HG03575 (cell line): ENCODE data around the gene QSOX1.

Source experiments
- ATAC-seq: cut with Tn5 transposase; IDR thresholded peaks from one replicate; pipeline ENCODE4 v1.9.1; 2021; ENCODE audit not compliant: unreplicated experiment, insufficient number of reproducible peaks, low FRiP score; ENCODE audit errors: extremely low read depth

The QSOX1 gene

DNA sequence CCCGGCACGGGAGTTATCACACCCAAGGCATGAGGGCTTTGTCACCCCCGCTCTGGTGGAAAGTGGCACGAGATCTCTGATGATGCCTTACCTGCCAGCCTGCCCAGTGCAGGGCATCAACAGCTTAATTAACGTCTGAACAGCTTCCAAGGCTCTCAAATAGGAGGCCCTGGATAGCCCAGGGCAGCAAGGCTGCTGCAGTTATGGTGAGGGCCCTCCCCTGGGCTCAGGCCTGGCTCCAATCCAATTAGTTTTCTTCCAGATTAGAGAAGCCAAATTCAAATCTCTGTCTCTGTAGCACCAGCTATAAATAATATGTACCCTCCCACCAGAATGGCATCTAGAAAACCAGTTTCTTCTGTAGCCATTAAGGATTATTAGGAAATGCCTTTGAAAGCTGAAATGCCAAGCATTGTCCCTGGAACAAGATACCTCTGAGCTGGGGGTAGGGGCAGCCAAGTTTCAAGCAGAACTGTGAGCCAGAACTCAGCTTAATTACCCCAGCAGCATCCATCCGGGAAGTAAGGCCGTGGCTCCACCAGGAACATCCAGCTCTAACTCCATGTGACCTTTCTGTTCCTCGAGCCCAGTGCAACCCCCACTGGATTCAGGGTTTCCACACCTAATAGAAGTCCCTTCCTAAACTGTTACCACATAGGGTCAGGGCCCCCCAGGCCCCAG lies 12.5 kb downstream of the QSOX1 start:
- no peak for ATAC-seq

DNA sequence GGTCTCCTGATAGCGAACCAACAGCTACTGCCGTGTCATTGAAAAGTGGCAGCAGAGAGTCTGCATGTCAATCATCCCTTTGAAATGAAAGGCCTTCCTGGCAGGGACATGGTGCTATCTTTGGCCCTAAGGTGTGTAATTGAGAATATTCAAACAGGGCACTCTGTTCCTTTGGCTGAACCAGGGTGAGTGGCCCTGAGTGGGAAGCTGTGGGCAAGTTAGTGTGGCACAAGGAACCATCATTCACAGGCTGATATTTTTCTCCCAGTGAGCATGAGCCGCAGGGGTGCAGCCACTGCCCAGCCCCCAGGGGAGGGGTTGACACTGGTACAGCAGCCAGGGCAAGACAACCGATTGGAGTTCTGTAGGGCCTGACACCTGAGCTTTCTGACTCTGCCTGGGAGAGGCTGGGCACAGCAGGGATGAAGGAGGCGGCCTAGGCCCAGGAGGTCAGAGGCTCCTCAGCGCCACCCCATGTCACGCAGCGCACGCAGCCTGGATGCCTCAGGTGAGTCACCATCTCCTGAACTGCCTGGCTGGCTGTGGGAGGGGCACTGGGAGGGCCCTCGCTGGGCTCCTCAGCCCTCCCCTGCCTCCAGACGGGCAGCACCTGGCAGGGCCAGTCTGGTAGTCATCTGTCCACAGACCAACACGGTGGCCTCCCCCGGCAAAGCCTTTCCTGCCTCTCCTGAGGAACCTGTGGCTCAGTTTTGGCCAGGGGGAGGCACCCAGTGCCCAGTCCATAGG lies 13.2 kb downstream of the QSOX1 start:
- ATAC-seq, result no peak

DNA sequence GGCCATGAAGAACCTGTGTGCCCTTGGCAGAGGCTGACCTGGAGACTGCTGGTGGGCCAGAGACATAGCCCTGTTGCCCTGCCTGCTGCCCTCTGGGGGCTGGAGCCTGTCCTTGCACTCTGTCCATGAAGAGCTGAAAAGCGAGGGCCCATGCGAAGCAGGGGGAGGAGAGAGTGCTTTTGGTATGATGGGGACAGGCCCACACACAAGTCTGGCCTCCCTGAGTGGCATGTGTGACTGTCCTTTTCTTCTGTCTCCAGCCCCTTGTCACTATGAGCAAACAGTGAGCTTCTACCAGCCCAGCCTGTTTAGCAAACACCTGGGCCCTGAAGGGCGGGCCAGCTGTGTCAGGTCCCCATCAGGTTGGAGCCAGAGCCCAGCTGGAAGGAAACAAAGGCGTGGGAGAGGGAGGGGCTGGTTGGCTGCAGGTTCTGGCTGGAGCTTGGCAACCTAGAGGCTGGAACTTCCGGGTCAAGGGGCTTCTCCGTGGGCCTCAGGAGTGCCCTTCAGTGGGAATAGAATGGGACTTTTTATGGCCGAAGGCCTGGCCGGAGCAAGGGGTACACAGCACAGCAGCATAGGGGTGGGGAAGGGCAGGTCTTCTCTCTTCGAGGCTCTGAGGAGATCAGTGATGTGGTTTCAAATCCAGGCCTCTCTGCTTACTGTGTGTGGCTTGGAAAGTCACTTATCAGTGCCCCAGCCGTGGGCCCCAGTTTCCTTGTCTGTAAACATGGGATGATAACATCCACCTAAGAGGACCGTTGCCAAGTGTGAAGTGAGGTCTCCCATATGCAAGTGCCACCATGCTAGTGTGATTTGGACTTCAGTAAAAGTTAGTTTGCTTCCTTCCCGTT lies 14.3 kb downstream of the QSOX1 start:
- no peak for ATAC-seq

DNA sequence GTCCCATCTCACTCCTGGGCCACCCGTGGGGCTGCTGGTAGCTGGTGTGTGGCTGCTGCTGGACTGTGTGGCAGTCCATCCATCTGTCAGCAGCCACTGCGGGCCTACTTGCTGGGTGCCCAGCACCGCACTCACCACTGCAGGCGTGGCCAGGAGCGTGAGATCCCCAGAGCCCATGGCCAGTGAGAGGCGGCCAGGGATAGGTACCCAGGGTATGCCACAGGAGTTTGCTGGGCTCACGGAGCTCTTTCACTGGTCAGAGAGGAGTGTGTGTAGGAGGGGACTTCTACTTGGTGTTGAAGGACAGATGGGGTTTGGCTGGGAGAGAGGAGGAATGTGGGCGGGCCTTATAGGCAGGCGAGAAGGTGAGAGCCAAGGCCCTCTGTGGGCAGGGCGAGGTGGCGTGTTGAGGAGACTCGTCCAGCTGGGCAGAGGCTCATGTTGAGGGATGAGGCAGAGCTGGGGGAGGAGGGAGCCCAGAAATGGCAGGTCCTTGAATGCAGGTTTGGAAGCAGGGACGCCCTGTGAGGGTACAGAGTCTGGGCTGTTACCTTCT lies 15.0 kb downstream of the QSOX1 start:
- ATAC-seq, result no peak

DNA sequence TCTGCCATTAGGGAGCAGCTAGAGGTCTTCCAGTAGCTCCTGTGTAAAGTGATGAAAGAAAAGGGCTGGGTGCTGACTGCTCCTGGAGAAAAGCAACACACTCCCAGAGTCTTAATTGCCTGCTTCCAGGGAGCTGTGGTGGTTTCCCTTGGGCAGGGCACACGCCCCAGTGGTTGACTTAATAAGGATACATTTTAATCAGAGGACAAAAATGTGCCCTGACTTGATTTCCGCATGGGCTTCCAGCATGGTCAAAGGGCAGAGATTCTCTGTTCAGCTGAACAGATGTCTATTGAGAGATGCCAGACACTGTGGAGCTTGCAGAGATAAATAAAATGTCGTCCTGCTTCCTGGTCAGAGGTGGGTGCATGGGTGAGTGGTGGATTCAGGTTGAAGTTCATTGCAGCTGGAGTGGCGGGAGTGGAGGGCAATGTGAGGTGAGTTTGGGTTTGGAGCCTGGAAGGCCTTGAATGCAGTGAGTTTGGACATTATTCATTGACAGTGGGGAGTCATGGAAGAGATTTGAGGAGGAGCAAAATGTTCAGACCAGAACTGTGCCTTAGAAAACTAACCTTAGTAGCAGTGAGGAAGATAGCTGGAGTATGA lies 16.0 kb downstream of the QSOX1 start:
- ATAC-seq, result no peak

DNA sequence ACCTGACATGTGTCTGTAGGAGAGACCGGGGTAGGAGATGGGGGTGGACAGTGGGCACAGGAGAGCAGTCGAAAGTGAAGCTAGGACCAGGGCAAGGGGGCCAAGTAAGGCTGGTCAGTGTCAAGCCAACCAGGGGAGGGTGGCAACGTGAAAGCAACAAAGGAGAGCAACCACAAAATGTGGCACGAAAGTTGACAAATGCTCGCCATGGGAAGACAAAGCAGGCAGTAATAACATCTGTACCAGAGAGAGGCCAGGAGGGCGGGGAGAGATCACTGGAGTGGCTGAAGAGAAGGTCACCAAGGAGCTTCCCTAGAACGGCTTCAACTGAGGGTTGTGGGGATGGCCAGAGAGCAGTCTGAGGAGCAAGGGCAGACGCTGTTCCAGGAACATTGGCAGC lies 17.0 kb downstream of the QSOX1 start:
- no peak for ATAC-seq

DNA sequence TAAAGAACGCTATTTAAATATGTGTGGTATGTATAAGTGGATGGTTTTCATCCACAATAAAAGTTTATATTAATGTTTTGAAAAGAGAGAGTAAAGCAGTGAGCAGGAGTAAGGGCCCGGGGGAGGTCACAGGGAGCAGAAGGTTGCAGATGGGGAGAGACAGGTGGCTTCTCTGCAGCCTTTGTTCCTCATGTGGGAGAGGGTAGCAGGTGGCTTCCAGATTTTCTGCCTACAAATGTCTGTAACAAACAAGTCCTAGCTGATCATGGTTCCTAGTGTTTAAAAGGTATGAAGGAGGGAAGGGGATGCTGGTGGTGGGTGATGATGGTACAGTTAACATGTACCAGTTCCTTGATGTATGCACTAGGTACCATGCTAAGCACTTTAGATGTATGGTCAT lies 18.8 kb downstream of the QSOX1 start:
- ATAC-seq, result no peak

DNA sequence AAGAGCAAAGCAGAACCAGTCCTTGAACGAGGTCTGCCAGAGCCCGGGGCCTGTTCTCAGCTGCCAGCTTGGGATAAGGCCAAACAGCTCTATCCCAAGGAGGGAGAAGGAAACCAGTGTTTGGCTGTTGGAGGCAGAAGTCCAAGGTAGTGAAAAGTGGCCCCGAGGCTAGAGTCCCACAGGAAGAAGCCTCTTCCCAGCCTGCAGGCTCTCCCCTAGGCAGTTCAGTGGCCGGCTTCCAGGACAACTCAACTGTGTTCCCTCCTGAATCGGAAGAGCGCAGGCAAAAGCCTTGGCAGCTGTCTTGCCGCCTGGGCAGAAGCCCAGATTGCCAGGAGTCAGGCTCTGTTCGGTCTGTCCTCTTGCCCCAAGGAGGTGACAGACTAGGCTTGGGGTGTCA lies 19.3 kb downstream of the QSOX1 start:
- ATAC-seq, result no peak

DNA sequence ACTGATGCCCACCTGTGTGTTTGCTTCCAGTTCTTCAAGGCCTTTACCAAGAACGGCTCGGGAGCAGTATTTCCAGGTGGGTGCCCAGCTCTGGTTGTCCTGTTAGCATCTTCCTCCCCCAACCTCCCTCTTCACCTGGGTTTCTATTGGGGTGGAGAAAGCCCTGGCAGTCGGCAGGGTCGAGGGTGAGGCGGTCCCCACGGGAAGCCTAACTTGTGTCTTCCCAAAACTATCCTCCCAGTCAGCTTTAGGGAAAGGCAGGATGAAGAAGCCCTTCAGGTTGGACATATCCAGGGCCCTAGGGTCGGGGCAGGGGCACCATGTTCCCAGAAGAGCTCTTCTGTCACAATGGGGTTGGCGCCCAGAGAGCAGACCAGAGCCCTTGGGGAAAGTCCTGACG lies 20.6 kb downstream of the QSOX1 start:
- no peak for ATAC-seq

DNA sequence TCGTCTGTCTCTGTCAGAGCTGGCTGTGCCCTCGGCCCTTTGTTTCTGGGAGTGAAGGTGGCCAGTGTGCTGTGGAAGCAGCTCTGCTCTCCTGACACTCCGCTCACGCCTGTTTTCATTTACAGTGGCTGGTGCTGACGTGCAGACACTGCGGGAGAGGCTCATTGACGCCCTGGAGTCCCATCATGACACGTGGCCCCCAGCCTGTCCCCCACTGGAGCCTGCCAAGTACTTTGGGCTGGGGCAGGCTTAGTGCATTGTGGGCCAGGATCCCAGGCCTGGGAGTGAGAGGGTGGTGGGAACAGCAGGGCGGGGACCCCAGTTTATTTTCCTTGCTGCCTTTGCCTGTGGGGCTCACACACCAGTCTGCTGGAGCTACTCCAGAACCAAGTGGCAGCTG lies 21.1 kb downstream of the QSOX1 start:
- ATAC-seq, result no peak

DNA sequence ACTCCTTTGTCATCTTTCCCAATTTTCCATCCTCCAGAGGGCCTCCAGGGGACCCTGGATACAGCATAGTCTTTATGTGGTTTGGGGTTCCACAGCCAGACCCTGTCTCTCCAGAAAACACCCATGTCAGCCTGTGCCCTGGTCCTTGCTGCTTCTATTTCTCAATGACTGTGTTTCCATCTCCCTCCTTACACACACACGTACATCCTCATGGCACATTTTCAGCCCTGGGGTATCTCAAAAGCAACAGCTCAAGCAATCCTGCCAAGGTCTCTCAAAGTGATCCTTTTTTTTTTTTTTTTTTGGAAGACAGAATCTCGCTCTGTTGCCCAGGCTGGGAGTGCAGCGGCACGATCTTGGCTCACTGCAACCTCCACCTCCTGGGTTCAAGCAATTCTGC lies 22.3 kb downstream of the QSOX1 start:
- ATAC-seq, result no peak

DNA sequence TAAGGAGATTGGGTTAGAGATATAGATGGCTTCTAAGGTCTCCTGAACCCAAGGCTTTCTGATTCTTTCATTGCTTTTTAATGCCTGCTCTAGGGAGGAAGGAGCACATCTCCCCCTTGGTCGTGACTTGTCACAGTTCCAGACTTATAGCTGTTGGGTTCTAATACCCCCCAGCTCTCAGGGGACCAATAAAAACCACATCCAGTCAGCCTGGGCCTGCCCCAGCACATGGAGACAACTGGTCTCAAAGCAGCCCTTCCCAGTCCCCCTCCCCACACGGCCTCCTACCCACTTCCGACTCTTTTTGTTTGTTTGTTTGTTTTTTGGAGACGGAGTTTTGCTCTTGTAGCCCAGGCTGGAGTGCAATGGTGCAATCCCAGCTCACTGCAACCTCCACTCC lies 23.3 kb downstream of the QSOX1 start:
- no peak for ATAC-seq

DNA sequence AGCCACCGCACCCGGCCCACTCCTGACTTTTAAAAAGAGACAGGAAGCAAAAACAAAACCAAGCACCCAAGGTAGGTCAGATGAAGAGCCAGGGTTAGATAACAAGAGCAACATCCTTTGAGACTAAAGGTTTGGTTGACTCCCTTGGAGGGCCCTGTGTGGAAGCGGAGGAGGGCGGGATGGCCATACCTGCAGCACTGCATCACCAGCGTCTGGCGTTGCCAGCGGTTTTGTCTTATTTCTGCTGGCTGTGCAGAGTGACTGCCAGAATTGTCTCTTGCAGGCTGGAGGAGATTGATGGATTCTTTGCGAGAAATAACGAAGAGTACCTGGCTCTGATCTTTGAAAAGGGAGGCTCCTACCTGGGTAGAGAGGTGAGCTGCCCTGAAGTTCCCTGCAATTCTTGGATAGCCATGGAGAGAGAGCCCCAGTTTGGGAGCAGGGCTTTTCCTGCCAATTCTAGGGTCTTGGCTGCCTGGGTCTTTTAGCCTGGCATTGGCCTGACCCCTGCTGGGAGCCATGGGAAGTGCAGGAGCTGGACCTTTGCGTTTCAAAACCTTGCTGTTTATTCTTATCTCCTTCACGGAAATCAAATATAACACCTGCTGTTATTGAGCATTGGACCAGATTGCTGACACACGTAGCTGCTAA lies 24.0 kb downstream of the QSOX1 start:
- ATAC-seq, result no peak

DNA sequence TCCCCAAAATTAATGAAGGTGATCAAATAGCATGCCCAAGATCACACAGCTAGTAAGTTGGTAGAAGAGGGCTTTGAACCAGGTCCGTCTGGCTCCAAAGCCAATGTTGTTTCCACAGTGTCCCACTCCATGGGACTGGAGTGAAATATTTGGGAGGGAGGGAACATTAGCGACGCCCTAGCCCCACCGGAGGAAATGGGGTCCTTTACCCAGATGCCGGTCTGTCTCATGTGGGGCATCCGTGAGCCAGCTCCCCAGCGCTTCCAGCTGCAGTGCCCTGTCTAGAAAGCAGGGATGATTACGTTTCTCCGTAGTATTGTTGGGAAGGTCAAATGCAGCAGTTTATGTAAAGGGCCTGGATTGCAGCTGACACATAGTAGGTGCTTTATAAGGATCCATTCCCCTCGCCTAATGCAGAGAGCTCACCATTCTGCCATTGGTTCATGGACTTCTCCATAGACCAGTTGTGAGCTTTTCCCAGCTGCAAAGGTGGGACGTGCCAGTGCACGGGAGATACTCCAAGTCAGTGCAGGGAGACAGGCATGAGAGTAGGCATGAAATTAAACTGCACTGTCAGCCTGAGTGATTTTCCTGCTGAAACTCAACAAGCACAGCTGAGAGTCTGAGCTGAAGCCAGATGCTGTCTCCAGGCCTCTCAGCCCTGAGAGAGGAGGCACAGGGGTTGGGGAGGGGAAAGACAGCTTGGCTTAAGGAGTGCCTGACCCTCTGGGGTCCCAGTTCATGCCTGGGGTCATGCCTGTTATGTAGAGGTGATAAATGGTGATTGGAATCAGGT lies 24.7 kb downstream of the QSOX1 start:
- ATAC-seq, result no peak

DNA sequence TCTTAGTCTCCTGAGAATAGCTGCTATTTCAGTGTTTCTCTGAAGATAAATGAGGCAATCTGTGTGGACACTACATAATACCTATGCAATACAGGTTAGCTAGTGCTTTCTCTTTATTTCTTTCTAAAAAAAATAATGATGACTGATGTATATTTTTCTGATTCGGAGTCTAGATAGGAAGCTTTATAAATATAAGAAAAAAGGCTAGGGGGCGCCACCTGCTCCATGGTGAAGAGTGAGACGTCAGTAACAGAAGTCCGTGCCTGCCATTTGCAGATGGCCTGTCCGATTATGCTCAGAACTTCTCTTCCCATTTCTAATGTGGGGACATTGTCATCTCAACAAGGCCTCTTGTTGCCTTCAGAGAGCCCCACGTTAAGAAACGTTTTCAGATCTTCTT lies 26.4 kb downstream of the QSOX1 start:
- no peak for ATAC-seq

DNA sequence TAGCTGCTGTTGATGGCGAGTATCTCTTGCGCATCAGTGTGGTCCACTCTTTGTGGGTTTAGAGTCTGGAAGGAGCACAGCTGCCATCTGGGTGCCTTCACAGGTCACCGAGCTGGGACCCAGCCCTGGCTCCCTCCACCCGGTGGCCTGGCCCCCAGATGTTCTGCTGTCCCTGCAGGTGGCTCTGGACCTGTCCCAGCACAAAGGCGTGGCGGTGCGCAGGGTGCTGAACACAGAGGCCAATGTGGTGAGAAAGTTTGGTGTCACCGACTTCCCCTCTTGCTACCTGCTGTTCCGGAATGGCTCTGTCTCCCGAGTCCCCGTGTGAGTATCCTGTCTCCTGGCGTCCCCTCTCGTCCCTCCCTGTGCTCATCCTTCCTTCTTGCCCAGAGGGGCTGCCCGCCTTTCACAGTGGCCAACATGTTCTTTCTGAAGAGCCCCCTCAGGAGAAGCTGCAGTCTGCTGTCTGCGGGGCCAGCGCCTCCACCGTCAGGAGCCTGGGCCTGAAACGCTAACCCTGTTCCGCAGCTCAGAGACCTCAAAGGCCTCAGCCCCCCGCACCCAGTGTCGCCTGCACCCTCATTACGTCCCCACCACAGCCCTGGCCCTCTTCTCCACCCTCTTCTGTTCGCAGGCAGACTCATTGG lies 27.4 kb downstream of the QSOX1 start:
- ATAC-seq, result no peak

DNA sequence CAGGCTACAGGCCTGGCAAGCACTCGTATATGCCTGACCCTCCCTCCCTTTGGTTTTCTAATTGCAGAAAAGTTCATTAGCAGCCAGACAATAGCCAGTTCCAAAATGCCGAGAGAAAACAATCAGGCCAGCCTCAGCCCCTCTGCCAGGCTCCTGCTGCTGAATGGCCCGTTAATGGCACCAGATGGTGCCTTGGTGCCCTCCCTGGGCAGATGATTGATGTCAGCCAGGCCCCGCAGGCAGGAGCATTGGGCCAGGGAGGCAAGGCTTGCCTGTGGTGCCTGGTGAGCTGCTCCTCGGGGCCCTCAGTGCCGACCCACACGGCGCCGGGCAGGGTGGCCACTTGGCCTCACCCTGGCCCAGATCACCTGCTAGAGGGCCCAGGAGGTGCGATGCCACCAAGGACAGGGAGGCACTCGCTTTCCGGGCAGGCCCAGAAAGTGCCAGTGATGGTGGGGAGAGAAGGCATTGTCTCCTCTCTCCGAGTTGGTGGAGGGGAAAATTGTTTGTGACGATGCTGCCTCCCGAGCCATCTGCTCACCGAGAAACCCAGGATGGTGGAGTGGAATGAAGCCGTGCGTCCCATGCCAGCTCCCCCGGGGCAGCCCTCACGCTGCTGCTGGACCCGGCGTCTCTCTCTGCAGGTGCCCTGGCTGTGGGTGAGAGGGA lies 28.1 kb downstream of the QSOX1 start:
- ATAC-seq, result no peak
